MM.1S (cell line): Measurements from ENCODE around the gene MOB3B.

Source experiments
- DNase-seq: peaks from one replicate; pipeline ENCODE4 v3.0.0-alpha.2; 2015
- H2AFZ ChIP-seq: fragments of 300-600 bp; sonication (generic); 2 replicates; pipeline ENCODE4 v1.6.0; 2016; ENCODE audit warnings: antibody characterized with exemption, low read length
- H3F3A ChIP-seq: fragments of 300-600 bp; sonication (generic); 2 replicates; pipeline ENCODE4 v1.6.1; 2016; ENCODE audit warnings: mild to moderate bottlenecking, antibody characterized with exemption, low read length, moderate library complexity, mixed read lengths; ENCODE audit not compliant: insufficient read depth
- H3K27ac ChIP-seq: fragments of 300-600 bp; sonication (generic); 2 replicates; pipeline ENCODE4 v1.5.1; 2016; ENCODE audit warnings: mild to moderate bottlenecking, low read length
- H3K27me3 ChIP-seq: fragments of 300-600 bp; sonication (generic); replicated peaks from 2 replicates; pipeline ENCODE4 v1.6.0; 2016; ENCODE audit warnings: low read length; ENCODE audit not compliant: insufficient read depth
- H3K36me3 ChIP-seq: fragments of 300-600 bp; sonication (generic); replicated peaks from 2 replicates; pipeline ENCODE4 v1.6.1; 2016; ENCODE audit warnings: mild to moderate bottlenecking, low read length, mixed read lengths; ENCODE audit not compliant: insufficient read depth
- H3K4me1 ChIP-seq: fragments of 300-600 bp; sonication (generic); 2 replicates; pipeline ENCODE4 v1.6.1; 2016; ENCODE audit warnings: low read length, mixed read lengths
- H3K4me2 ChIP-seq: fragments of 300-600 bp; sonication (generic); 2 replicates; pipeline ENCODE4 v1.6.0; 2016; ENCODE audit warnings: low read depth, low read length
- H3K4me3 ChIP-seq: fragments of 300-600 bp; sonication (generic); 2 replicates; pipeline ENCODE4 v1.5.1; 2016; ENCODE audit warnings: low read length, mixed read lengths
- H3K79me2 ChIP-seq: fragments of 300-600 bp; sonication (generic); 2 replicates; pipeline ENCODE4 v1.6.1; 2016; ENCODE audit warnings: mixed run types, low read length, mixed read lengths
- H3K9ac ChIP-seq: fragments of 300-600 bp; sonication (generic); 2 replicates; pipeline ENCODE4 v1.6.1; 2016; ENCODE audit warnings: low read length, mixed read lengths
- H3K9me2 ChIP-seq: fragments of 300-600 bp; sonication (generic); replicated peaks from 2 replicates; pipeline ENCODE4 v1.6.1; 2016; ENCODE audit warnings: mild to moderate bottlenecking, low read length, mixed read lengths; ENCODE audit not compliant: insufficient read depth
- H3K9me3 ChIP-seq: fragments of 300-600 bp; sonication (generic); replicated peaks from 2 replicates; pipeline ENCODE4 v1.6.1; 2016; ENCODE audit warnings: mild to moderate bottlenecking, low read length, mixed read lengths; ENCODE audit not compliant: insufficient read depth
- H4K20me1 ChIP-seq: fragments of 300-600 bp; sonication (generic); 2 replicates; pipeline ENCODE4 v1.6.1; 2016; ENCODE audit warnings: mild to moderate bottlenecking, low read length, moderate library complexity, mixed read lengths; ENCODE audit not compliant: insufficient read depth
- CTCF ChIP-seq: fragments of 300-600 bp; sonication (generic); IDR thresholded peaks from 2 replicates; pipeline ENCODE4 v1.5.1; 2016; ENCODE audit warnings: antibody characterized with exemption, low read length, mixed read lengths
- EZH2 ChIP-seq: fragments of 300-600 bp; sonication (generic); optimal IDR thresholded peaks from 2 replicates; pipeline ENCODE3; 2017; ENCODE audit warnings: low read depth, mild to moderate bottlenecking, antibody characterized with exemption, low read length, mixed read lengths
- EZH2phosphoT487 ChIP-seq: fragments of 300-600 bp; sonication (generic); IDR thresholded peaks from 2 replicates; pipeline ENCODE4 v1.6.1; 2018; ENCODE audit warnings: antibody characterized with exemption, low read length

MOB3B gene

DNA sequence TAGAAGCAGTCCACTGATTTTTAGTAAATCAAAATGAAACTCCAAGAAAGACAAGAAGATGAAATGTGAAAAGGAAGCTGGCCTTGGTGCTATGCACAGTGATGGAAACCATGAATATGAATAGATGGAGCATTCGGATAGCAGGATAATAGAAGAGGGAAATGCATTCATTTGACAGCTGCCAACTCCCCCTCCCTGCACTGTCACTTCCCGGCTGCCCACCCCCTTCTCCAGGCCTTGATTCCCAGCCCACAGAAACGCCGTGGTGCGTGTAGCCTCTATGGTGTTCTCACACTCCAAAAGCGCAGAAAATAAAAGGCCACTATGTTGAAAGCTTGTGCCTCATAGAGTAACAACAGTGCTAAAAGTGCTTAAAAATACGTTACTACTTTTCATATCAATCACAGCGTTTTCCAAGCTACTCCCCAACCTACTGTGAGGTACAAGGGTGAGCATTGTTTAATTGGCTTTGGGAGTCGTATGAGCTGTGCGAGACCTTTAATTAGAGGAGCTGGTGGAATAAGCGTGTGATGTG is 31.7 kb downstream of the MOB3B start:
- Histone ChIP-seq H3K9me2 (no peaks in the 10 kb centered on the region), H3K4me1 (peaks cover 4% of the 10 kb centered on the region; the same call in 1 of the 2 replicates), H3F3A (no peaks in the 10 kb centered on the region), H3K9me3 (no peaks in the 10 kb centered on the region), H2AFZ (no peak overlapping the region), H3K27me3 (no peaks in the 10 kb centered on the region), H3K36me3 (no peaks in the 10 kb centered on the region), H3K4me3 (no peak overlapping the region), H3K79me2 (no peaks in the 10 kb centered on the region), H3K27ac (no peak overlapping the region), H3K4me2 (no peak overlapping the region), H4K20me1 (no peaks in the 10 kb centered on the region), H3K9ac (no peak overlapping the region)
- TF ChIP-seq CTCF (no peak), EZH2 (no peak), EZH2phosphoT487 (no peak)
- DNase-seq: no peak

GRCh38 chr9:27496135-27496504 is 33.5 kb downstream of the MOB3B start:
- DNase-seq: no peak
- no peak overlapping the region for H3K27ac ChIP-seq
- TF ChIP-seq EZH2phosphoT487: no peak
- no peak for TF ChIP-seq EZH2
- no peak for TF ChIP-seq CTCF
- H3K79me2 ChIP-seq: no peaks in the 10 kb centered on the region
- H3F3A ChIP-seq: no peaks in the 10 kb centered on the region
- H3K4me3 ChIP-seq: no peak overlapping the region
- H4K20me1 ChIP-seq: no peaks in the 10 kb centered on the region
- no peak overlapping the region for H2AFZ ChIP-seq
- H3K9me2 ChIP-seq: no peaks in the 10 kb centered on the region
- H3K27me3 ChIP-seq: no peaks in the 10 kb centered on the region
- no peak overlapping the region for H3K4me2 ChIP-seq
- H3K9me3 ChIP-seq: no peaks in the 10 kb centered on the region
- no peak overlapping the region for H3K9ac ChIP-seq
- H3K36me3 ChIP-seq: no peaks in the 10 kb centered on the region
- H3K4me1 ChIP-seq: peaks cover 4% of the 10 kb centered on the region; the same call in 1 of the 2 replicates

GRCh38 chr9:27495480-27496134 is 34.0 kb downstream of the MOB3B start:
- TF ChIP-seq CTCF (no peak), EZH2phosphoT487 (no peak), EZH2 (no peak)
- no peak overlapping the region for H2AFZ ChIP-seq
- H3K4me1 ChIP-seq: peaks cover 4% of the 10 kb centered on the region; the same call in 1 of the 2 replicates
- no peak overlapping the region for H3K27ac ChIP-seq
- DNase-seq: no peak
- no peaks in the 10 kb centered on the region for H3K9me3 ChIP-seq
- H3K9ac ChIP-seq: no peak overlapping the region
- H4K20me1 ChIP-seq: no peaks in the 10 kb centered on the region
- no peak overlapping the region for H3K4me3 ChIP-seq
- no peaks in the 10 kb centered on the region for H3K27me3 ChIP-seq
- no peaks in the 10 kb centered on the region for H3K36me3 ChIP-seq
- H3K4me2 ChIP-seq: no peak overlapping the region
- H3F3A ChIP-seq: no peaks in the 10 kb centered on the region
- no peaks in the 10 kb centered on the region for H3K9me2 ChIP-seq
- no peaks in the 10 kb centered on the region for H3K79me2 ChIP-seq
